Activated CD4-positive, alpha-beta T cell treated with anti-CD3 and anti-CD28 coated beads, Interleukin-2, amount 10 ng/mL, durations not matched to agents 7 days and 5 days (primary cell): ENCODE data around the gene ATP2C1. TPM values are rescaled to one million over a fixed set of nuclear protein-coding genes. Genes with fewer than 3 reads are reported as not detected.
"Not testable (repeated sequence)": the region's sequence is repeated elsewhere in the genome, so short reads cannot be mapped to it uniquely, and the experiment has no call there.

Source experiments
- CTCF ChIA-PET: fragments of 350-600 bp; sonication (Branson Sonifier 250); formaldehyde crosslinking; loops from one replicate; lab custom pipeline; 2021; ENCODE audit warnings: antibody characterized with exemption; lab: Charles Lee
- POLR2A ChIA-PET: fragments of 350-600 bp; sonication (Branson Sonifier 250); formaldehyde crosslinking; loops from one replicate; lab custom pipeline; 2021; ENCODE audit warnings: antibody characterized with exemption; lab: Charles Lee
- DNase-seq: peaks from one replicate; pipeline ENCODE4 v3.0.0-alpha.2; 2020
- H3K27ac Mint-ChIP-seq: one replicate; pipeline ENCODE4 v1.8.0; 2021; ENCODE audit warnings: mild to moderate bottlenecking, moderate library complexity, mixed read lengths
- H3K27me3 Mint-ChIP-seq: one replicate; pipeline ENCODE4 v1.8.0; 2021; ENCODE audit warnings: mixed read lengths
- H3K36me3 Mint-ChIP-seq: one replicate; pipeline ENCODE4 v1.8.0; 2021; ENCODE audit warnings: low read depth, mixed read lengths
- H3K4me1 Mint-ChIP-seq: one replicate; pipeline ENCODE4 v1.8.0; 2021; ENCODE audit warnings: mixed read lengths
- H3K4me3 Mint-ChIP-seq: one replicate; pipeline ENCODE4 v1.8.0; 2021; ENCODE audit warnings: mild to moderate bottlenecking, moderate library complexity, mixed read lengths
- H3K9me3 Mint-ChIP-seq: one replicate; pipeline ENCODE4 v1.8.0; 2021; ENCODE audit warnings: mixed read lengths
- total RNA-seq, 2 experiments: library from RNA; stranded (reverse); gene quantifications; one replicate each; pipeline ENCODE4 v1.2.3, GENCODE V29; 2021

Gene ATP2C1
- 10 to 100 TPM; 58.4 to 58.5 TPM for total RNA-seq

GRCh38 chr3:130893376-130894129 is at the start of gene ATP2C1:
ATP2C1 (plus strand) TSS chr3:130894084; CDS start chr3:130894770, 686 bp downstream.
- CTCF ChIA-PET = interaction anchor here (0.7 to 2.3 kb wide), 17 partner anchors 14 to 195 kb away, joined by 3 to 13 read pairs (median 3); partner anchors contain the start of genes ASTE1, NEK11 and PIK3R4
- POLR2A ChIA-PET = interaction anchor here (0.6 to 1.2 kb wide), 4 partner anchors 43 to 146 kb away, joined by 3 read pairs; no protein-coding TSS in a partner anchor
- H3K9me3 Mint-ChIP-seq = no peaks in the 10 kb centered on the region
- peaks cover 37% of the 10 kb centered on the region for H3K4me1 Mint-ChIP-seq
- no peaks in the 10 kb centered on the region for H3K27me3 Mint-ChIP-seq
- peaks cover 5% of the 10 kb centered on the region for H3K36me3 Mint-ChIP-seq
- H3K4me3 Mint-ChIP-seq = peak within 1 kb of the TSS; percentile 94
- peak; percentile 93 for DNase-seq
- peak within 1 kb of the TSS; percentile 98 for H3K27ac Mint-ChIP-seq

- peaks cover 5% of the 10 kb centered on the region for H3K4me1 Mint-ChIP-seq
- DNase-seq = no peak
- no peak overlapping the region for H3K4me3 Mint-ChIP-seq
- ChIA-PET CTCF (no interaction called here), POLR2A (no interaction called here)
- no peaks in the 10 kb centered on the region for H3K9me3 Mint-ChIP-seq
- no peak overlapping the region for H3K27ac Mint-ChIP-seq
- H3K36me3 Mint-ChIP-seq = no peaks in the 10 kb centered on the region
- H3K27me3 Mint-ChIP-seq = no peaks in the 10 kb centered on the region
These were observed 49.4 kb upstream of the ATP2C1 start for GRCh38 chr3:130844462-130844861.

- Mint-ChIP-seq H3K4me3 (no peak overlapping the region), H3K4me1 (peaks cover 22% of the 10 kb centered on the region), H3K9me3 (no peaks in the 10 kb centered on the region), H3K36me3 (no peaks in the 10 kb centered on the region), H3K27ac (no peak overlapping the region), H3K27me3 (no peaks in the 10 kb centered on the region)
- POLR2A ChIA-PET = no interaction called here
- CTCF ChIA-PET = interaction anchor here (1.0 kb wide), 1 partner anchor 47 kb away, joined by 3 read pairs; no protein-coding TSS in a partner anchor
- no peak for DNase-seq
These were observed 47.7 kb upstream of the ATP2C1 start for GRCh38 chr3:130846181-130846580.

- no peaks in the 10 kb centered on the region for H3K36me3 Mint-ChIP-seq
- no peaks in the 10 kb centered on the region for H3K27me3 Mint-ChIP-seq
- ChIA-PET CTCF (interaction anchor here (1.1 kb wide), 1 partner anchor 44 kb away, joined by 6 read pairs; the partner anchor contains the start of gene ATP2C1), POLR2A (no interaction called here)
- DNase-seq = no peak
- no peak overlapping the region for H3K4me3 Mint-ChIP-seq
- H3K9me3 Mint-ChIP-seq = no peaks in the 10 kb centered on the region
- H3K27ac Mint-ChIP-seq = no peak overlapping the region
- peaks cover 28% of the 10 kb centered on the region for H3K4me1 Mint-ChIP-seq
These were observed 44.8 kb upstream of the ATP2C1 start for GRCh38 chr3:130849091-130849552.

GRCh38 chr3:130850044-130850797 is 43.7 kb upstream of the ATP2C1 start:
- CTCF ChIA-PET = interaction anchor here (1.1 to 2.0 kb wide), 2 partner anchors 10 to 43 kb away, joined by 6 to 7 read pairs; partner anchors contain the start of gene ATP2C1
- DNase-seq = peak; percentile 52

GRCh38 chr3:130850843-130851242 is 43.0 kb upstream of the ATP2C1 start:
- Mint-ChIP-seq H3K27ac (no peak overlapping the region), H3K9me3 (no peaks in the 10 kb centered on the region), H3K4me3 (peak overlapping the region; percentile 43), H3K27me3 (no peaks in the 10 kb centered on the region), H3K4me1 (peaks cover 28% of the 10 kb centered on the region), H3K36me3 (no peaks in the 10 kb centered on the region)
- DNase-seq = no peak
- ChIA-PET CTCF (interaction anchor here (0.9 to 2.0 kb wide), 2 partner anchors 11 kb away, joined by 3 to 7 read pairs; no protein-coding TSS in a partner anchor), POLR2A (interaction anchor here (1.0 kb wide), 1 partner anchor 43 kb away, joined by 3 read pairs; the partner anchor contains the start of gene ATP2C1)

More at GRCh38 chr3:130850044-130850797, 43.7 kb upstream of the ATP2C1 start:
- Mint-ChIP-seq H3K4me1 (peaks cover 28% of the 10 kb centered on the region), H3K36me3 (no peaks in the 10 kb centered on the region), H3K9me3 (no peaks in the 10 kb centered on the region), H3K4me3 (peak overlapping the region; percentile 1), H3K27me3 (no peaks in the 10 kb centered on the region), H3K27ac (peak overlapping the region; percentile 39)
- POLR2A ChIA-PET = interaction anchor here (1.0 kb wide), 1 partner anchor 43 kb away, joined by 3 read pairs; the partner anchor contains the start of gene ATP2C1

- no peaks in the 10 kb centered on the region for H3K9me3 Mint-ChIP-seq
- no peaks in the 10 kb centered on the region for H3K36me3 Mint-ChIP-seq
- ChIA-PET CTCF (interaction anchor here (0.9 to 2.0 kb wide), 2 partner anchors 11 kb away, joined by 3 to 7 read pairs; no protein-coding TSS in a partner anchor), POLR2A (no interaction called here)
- no peaks in the 10 kb centered on the region for H3K27me3 Mint-ChIP-seq
- DNase-seq = no peak
- H3K27ac Mint-ChIP-seq = no peak overlapping the region
- H3K4me1 Mint-ChIP-seq = peaks cover 28% of the 10 kb centered on the region
- peak overlapping the region; percentile 43 for H3K4me3 Mint-ChIP-seq
These were observed 42.6 kb upstream of the ATP2C1 start for GRCh38 chr3:130851277-130851676.

- POLR2A ChIA-PET = no interaction called here
- Mint-ChIP-seq H3K27ac (no peak overlapping the region), H3K36me3 (no peaks in the 10 kb centered on the region), H3K27me3 (peaks cover 8% of the 10 kb centered on the region), H3K9me3 (no peaks in the 10 kb centered on the region), H3K4me1 (peaks cover 33% of the 10 kb centered on the region), H3K4me3 (no peak overlapping the region)
- CTCF ChIA-PET = no interaction called here
- no peak for DNase-seq
These were observed 40.3 kb upstream of the ATP2C1 start for GRCh38 chr3:130853581-130853980.

GRCh38 chr3:130854208-130854864 is 39.5 kb upstream of the ATP2C1 start:
- no peaks in the 10 kb centered on the region for H3K36me3 Mint-ChIP-seq
- POLR2A ChIA-PET = no interaction called here
- H3K27ac Mint-ChIP-seq = no peak overlapping the region
- no peak overlapping the region for H3K4me3 Mint-ChIP-seq
- CTCF ChIA-PET = no interaction called here
- peaks cover 29% of the 10 kb centered on the region for H3K4me1 Mint-ChIP-seq
- H3K9me3 Mint-ChIP-seq = no peaks in the 10 kb centered on the region
- peaks cover 10% of the 10 kb centered on the region for H3K27me3 Mint-ChIP-seq
- no peak for DNase-seq

GRCh38 chr3:130857336-130858026 is 36.4 kb upstream of the ATP2C1 start:
- Mint-ChIP-seq H3K4me1 (peaks cover 5% of the 10 kb centered on the region), H3K36me3 (no peaks in the 10 kb centered on the region), H3K4me3 (no peak overlapping the region), H3K9me3 (no peaks in the 10 kb centered on the region), H3K27ac (no peak overlapping the region), H3K27me3 (peaks cover 16% of the 10 kb centered on the region)
- CTCF ChIA-PET = interaction anchor here (0.6 to 1.5 kb wide), 2 partner anchors 16 to 32 kb away, joined by 3 read pairs; no protein-coding TSS in a partner anchor
- POLR2A ChIA-PET = no interaction called here
- DNase-seq = no peak

GRCh38 chr3:130862130-130862529 is 31.8 kb upstream of the ATP2C1 start:
- H3K27me3 Mint-ChIP-seq = peaks cover 16% of the 10 kb centered on the region
- H3K4me3 Mint-ChIP-seq, H3K27ac Mint-ChIP-seq, POLR2A ChIA-PET, H3K9me3 Mint-ChIP-seq, H3K4me1 Mint-ChIP-seq, H3K36me3 Mint-ChIP-seq, DNase-seq: not testable (repeated sequence)
- CTCF ChIA-PET = interaction anchor here (1.5 kb wide), 1 partner anchor 11 kb away, joined by 3 read pairs; no protein-coding TSS in a partner anchor
